GM12891 (cell line): Measurements from ENCODE around the gene FHAD1.

Experiments used
- POLR2A ChIP-seq: IDR thresholded peaks from 2 replicates; pipeline ENCODE4 v1.6.1; 2011; ENCODE audit warnings: low read depth, low read length, control low read depth
- POLR2AphosphoS5 ChIP-seq: IDR thresholded peaks from 2 replicates; pipeline ENCODE4 v1.6.1; 2011; ENCODE audit warnings: low read depth, low read length, control low read depth
- SPI1 ChIP-seq: IDR thresholded peaks from 2 replicates; pipeline ENCODE4 v1.6.1; 2011; ENCODE audit warnings: low read depth, low read length, control low read depth
- TAF1 ChIP-seq: IDR thresholded peaks from 2 replicates; pipeline ENCODE4 v1.6.1; 2011; ENCODE audit warnings: low read depth, low read length, control low read depth

GRCh38 chr1:15412175-15412800 lies 165.3 kb downstream of the FHAD1 start:
- TF ChIP-seq POLR2A (no peak), POLR2AphosphoS5 (no peak), TAF1 (no peak), SPI1 (no peak)
